H54 (cell line): ENCODE data around the gene PITPNM2.
"Not testable (repeated sequence)": the region's sequence is repeated elsewhere in the genome, so short reads cannot be mapped to it uniquely, and the experiment has no call there.

Experiments
- DNase-seq: peaks from one replicate; pipeline ENCODE4 v3.0.0; 2011; ENCODE audit warnings: low spot score, mixed read lengths; ENCODE audit not compliant: insufficient read length
- FAIRE-seq: peaks from 3 replicates; lab custom pipeline; 2011; peaks lifted over from hg19 to GRCh38; lab: Jason Lieb, UNC
- POLR2A ChIP-seq: IDR thresholded peaks from 2 replicates; pipeline ENCODE4 v1.6.1; 2011; ENCODE audit warnings: low read depth, mild to moderate bottlenecking, low read length

Gene PITPNM2

DNA sequence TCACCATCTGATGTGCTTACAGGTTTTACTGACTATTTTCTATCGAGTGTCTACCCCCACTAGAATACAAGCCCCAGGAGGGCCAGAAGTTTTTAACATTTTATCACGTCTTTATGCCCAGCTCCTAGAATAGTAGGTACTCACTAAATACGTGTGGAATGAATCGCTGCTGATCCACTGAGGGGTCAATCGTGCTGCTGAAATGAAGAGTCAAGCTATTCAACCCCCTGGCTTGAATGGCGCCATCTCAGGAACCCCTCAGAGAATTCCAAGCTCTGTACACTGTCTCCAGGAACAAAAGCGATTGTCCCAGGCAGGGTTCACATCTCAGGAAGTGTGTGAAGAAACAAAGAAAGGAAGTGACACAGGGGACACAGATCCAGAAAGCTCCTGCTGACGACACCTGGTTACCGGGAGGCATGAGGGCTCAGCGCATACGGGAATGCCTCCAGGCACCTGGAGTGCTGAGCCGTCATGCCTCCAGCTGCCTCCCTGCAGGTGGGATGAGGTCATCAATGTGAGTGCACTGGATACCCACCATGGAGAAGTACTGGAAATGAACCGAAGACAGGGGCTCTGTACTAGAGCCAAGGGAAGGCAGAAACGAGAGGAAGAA lies 45.6 kb downstream of the PITPNM2 start:
- DNase-seq (no peak), FAIRE-seq (no peak)
- no peak for TF ChIP-seq POLR2A

DNA sequence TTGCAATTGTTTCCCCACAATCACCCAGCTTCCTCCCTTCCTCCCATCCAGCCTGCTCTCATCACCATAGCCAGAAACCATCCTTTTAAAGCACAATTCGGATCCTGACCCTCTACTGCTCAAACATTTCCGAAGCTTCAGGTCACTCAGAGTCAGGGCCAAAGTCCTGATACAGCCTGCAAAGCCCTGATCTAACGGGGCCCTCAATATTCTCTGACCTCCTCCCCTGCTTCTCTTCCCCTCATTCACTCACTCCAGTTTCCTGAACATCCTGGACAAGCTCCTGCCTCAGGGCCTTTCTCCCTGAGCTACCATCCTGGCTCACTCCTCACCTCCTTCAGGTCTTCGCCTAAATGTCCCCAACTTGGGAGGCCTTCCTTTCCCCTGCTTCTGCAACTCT lies 46.1 kb downstream of the PITPNM2 start:
- DNase-seq (no peak), FAIRE-seq (no peak)
- no peak for TF ChIP-seq POLR2A

DNA sequence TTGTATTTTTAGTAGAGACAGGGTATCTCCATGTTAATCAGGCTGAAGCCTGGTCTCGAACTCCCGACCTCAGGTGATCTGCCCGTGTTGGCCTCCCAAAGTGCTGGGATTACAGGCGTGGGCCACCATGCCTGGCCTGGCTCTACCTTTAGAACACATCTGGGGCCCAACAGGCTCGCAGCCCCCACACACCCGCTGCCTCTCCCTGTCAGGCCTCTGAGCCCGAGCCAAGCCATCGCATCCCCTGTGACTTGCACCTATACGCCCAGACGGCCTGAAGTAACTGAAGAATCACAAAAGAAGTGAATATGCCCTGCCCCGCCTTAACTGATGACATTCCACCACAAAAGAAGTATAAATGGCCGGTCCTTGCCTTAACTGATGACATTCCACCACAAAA lies 46.8 kb downstream of the PITPNM2 start:
- DNase-seq, FAIRE-seq: not testable (repeated sequence)

DNA sequence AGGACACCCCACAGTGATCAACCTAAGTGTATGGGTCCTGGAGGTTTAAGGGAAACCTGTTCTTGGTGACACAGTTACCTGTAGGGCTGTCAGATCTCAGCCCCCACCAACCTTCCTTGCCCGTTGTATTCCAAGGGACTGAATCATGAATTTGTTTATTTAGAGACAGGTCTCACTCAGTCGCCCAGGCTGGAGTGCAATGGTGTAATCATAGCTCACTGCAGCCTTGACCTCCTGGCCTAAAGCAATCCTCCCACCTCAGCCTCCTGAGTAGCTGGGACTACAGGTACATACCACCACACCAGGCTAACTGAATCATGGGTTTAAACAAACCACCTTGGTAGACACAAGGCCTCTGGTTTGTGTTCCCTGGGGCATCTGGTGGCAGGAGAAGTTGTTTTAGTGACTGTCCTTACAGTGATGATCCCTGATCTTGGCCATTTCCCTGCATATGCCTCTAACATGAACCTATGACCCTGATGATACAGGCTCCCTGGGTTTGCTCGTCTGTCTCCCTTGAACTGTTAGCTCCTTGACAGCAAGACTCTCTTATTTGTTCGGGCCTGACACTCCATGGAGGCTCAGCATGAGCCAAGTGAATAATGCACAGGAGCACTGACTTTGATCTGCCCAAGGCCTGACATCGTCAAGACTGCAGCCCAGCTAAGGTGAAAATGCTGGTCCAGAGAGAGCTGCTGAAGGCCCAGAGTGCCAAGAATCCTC lies 47.9 kb downstream of the PITPNM2 start:
- FAIRE-seq: no peak
- no peak for DNase-seq
- TF ChIP-seq POLR2A: no peak

GRCh38 chr12:123102366-123102765 lies 48.5 kb downstream of the PITPNM2 start:
- FAIRE-seq: no peak
- TF ChIP-seq POLR2A: no peak
- DNase-seq: no peak

DNA sequence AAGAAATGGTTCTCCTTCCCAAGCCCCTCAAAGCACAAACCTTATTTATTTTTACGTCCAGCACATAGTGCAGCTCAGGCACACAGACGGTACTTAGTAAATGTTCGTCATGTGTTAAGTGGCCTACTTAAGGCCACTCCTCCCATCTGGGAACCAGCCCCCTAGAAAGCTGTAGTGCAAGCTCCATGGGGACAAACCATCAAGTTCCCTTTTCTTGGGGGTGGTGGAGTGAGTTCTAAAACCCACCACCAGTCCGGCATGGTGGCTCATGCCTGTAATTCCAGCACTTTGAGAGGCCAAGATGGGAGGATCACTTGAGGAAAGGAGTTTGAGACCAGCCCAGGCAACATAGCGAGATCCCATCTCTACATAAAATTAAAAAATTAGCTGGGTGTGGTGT lies 49.4 kb downstream of the PITPNM2 start:
- no peak for TF ChIP-seq POLR2A
- FAIRE-seq: no peak
- no peak for DNase-seq
